Myometrial cell (primary cell): ENCODE measurements around the gene KIF2A. TPM values are rescaled to one million over a fixed set of nuclear protein-coding genes. Genes with fewer than 3 reads are reported as not detected.

Experiments
- total RNA-seq: library from RNA; depleted of rRNA; stranded (reverse); fragments of >200 nt; gene quantifications from 2 replicates; pipeline ENCODE4 v1.2.3, GENCODE V29; 2015

The KIF2A gene
- 25.1 and 29.6 TPM in 2 replicates for total RNA-seq

GRCh38 chr5:62305715-62306322, at the start of gene KIF2A:
Gene KIF2A (plus strand): TSS chr5:62306206. CDS start chr5:62306473, 267 bp downstream.

GRCh38 chr5:62403411-62404250, 97.6 kb downstream of the KIF2A start, which contains the start of gene DIMT1:
Gene DIMT1 (minus strand): TSS chr5:62403905. CDS start chr5:62403772, 133 bp downstream.

GRCh38 chr5:62412549-62413329, 106.7 kb downstream of the KIF2A start, which contains the start of gene IPO11:
Gene IPO11 (plus strand): TSS chr5:62412763. CDS start chr5:62437280, 24,517 bp downstream.

Other genes starting within 250 kb of the KIF2A start
- gene DIMT1, start 97.7 kb downstream of the KIF2A start, total RNA-seq, result 36.5 and 64.3 TPM in 2 replicates
- 13.8 and 16.1 TPM in 2 replicates for gene IPO11, start 106.6 kb downstream of the KIF2A start, total RNA-seq